HFFc6 (cell line): ENCODE measurements around the gene MYO10. TPM values are rescaled to one million over a fixed set of nuclear protein-coding genes. Genes with fewer than 3 reads are reported as not detected.
A peak's percentile ranks its signal among the peaks of the same experiment; 100 is the strongest.

ENCODE experiments used
- DNase-seq: peaks from one replicate; pipeline ENCODE4 v3.0.0-alpha.2; 2018
- H3K27ac Mint-ChIP-seq: 2 replicates; pipeline ENCODE4 v1.8.0; 2020; ENCODE audit warnings: mild to moderate bottlenecking, mixed read lengths
- H3K27me3 Mint-ChIP-seq: 2 replicates; pipeline ENCODE4 v1.8.0; 2021; ENCODE audit warnings: mild to moderate bottlenecking, moderate library complexity, mixed read lengths; ENCODE audit not compliant: insufficient read depth
- H3K36me3 Mint-ChIP-seq: 2 replicates; pipeline ENCODE4 v1.8.0; 2021; ENCODE audit warnings: low read depth, mixed read lengths
- H3K4me1 Mint-ChIP-seq: 2 replicates; pipeline ENCODE4 v1.8.0; 2020; ENCODE audit warnings: low read depth, mixed read lengths
- H3K4me3 Mint-ChIP-seq: 2 replicates; pipeline ENCODE4 v1.8.0; 2020; ENCODE audit warnings: mild to moderate bottlenecking, moderate library complexity, mixed read lengths
- H3K9me3 Mint-ChIP-seq: 2 replicates; pipeline ENCODE4 v1.8.0; 2020; ENCODE audit warnings: mild to moderate bottlenecking, mixed read lengths
- CTCF ChIP-seq: fragments of 200-600 bp; sonication (generic); IDR thresholded peaks from 2 replicates; pipeline ENCODE4 v1.5.0; 2021; ENCODE audit warnings: antibody characterized with exemption, mild to moderate bottlenecking
- total RNA-seq, 6 experiments: library from RNA; stranded (reverse); fragmentation: NEBNext Ultra II Directional; extraction: Animal tissue kit (Norgen Biotek cat#: 25700); gene quantifications; 2 replicates in 1 of 6; 3 replicates in 5 of 6; pipeline ENCODE4 v1.2.3, GENCODE V29; 2021

Gene MYO10
- total RNA-seq, 6 experiments from 2014 or later: 99.4 to 142 (median 129) TPM

- peak overlapping the region; percentile 63; the same call in 1 of the 2 replicates for H3K27ac Mint-ChIP-seq
- no peak overlapping the region for H3K4me3 Mint-ChIP-seq
- H3K27me3 Mint-ChIP-seq: peaks cover 11% of the 10 kb centered on the region
- H3K9me3 Mint-ChIP-seq: no peaks in the 10 kb centered on the region; the same call in 1 of the 2 replicates
- peaks cover 54% of the 10 kb centered on the region for H3K36me3 Mint-ChIP-seq
- TF ChIP-seq CTCF: no peak
- peaks cover 11% of the 10 kb centered on the region for H3K4me1 Mint-ChIP-seq
- peak; percentile 62 for DNase-seq
Measured at GRCh38 chr5:16669776-16670175, 266.3 kb downstream of the MYO10 start.

- Mint-ChIP-seq H3K27ac (no peak overlapping the region), H3K27me3 (peaks cover 11% of the 10 kb centered on the region), H3K9me3 (no peaks in the 10 kb centered on the region; the same call in 1 of the 2 replicates), H3K4me1 (peaks cover 11% of the 10 kb centered on the region), H3K36me3 (peaks cover 49% of the 10 kb centered on the region), H3K4me3 (no peak overlapping the region)
- TF ChIP-seq CTCF: no peak
- DNase-seq: no peak
Measured at GRCh38 chr5:16668631-16669030, 267.5 kb downstream of the MYO10 start.

- Mint-ChIP-seq H3K27ac (peak overlapping the region; percentile 43), H3K27me3 (peaks cover 15% of the 10 kb centered on the region), H3K36me3 (peaks cover 46% of the 10 kb centered on the region), H3K9me3 (no peaks in the 10 kb centered on the region; the same call in 1 of the 2 replicates), H3K4me1 (peaks cover 11% of the 10 kb centered on the region), H3K4me3 (no peak overlapping the region)
- no peak for DNase-seq
- no peak for TF ChIP-seq CTCF
Measured at GRCh38 chr5:16668194-16668593, 267.9 kb downstream of the MYO10 start.

- H3K36me3 Mint-ChIP-seq: peaks cover 43% of the 10 kb centered on the region
- peak; percentile 66 for TF ChIP-seq CTCF
- H3K27me3 Mint-ChIP-seq: peaks cover 19% of the 10 kb centered on the region
- no peak for DNase-seq
- H3K9me3 Mint-ChIP-seq: no peaks in the 10 kb centered on the region; the same call in 1 of the 2 replicates
- peak overlapping the region; percentile 3; the same call in 1 of the 2 replicates for H3K27ac Mint-ChIP-seq
- peaks cover 11% of the 10 kb centered on the region for H3K4me1 Mint-ChIP-seq
- H3K4me3 Mint-ChIP-seq: no peak overlapping the region; the same call in 1 of the 2 replicates
Measured at GRCh38 chr5:16666883-16667398, 269.1 kb downstream of the MYO10 start.

GRCh38 chr5:16666130-16666882 is 269.8 kb downstream of the MYO10 start:
- H3K36me3 Mint-ChIP-seq: peaks cover 43% of the 10 kb centered on the region
- no peak overlapping the region; the same call in 1 of the 2 replicates for H3K4me3 Mint-ChIP-seq
- TF ChIP-seq CTCF: no peak
- H3K9me3 Mint-ChIP-seq: no peaks in the 10 kb centered on the region; the same call in 1 of the 2 replicates
- peaks cover 11% of the 10 kb centered on the region for H3K4me1 Mint-ChIP-seq
- DNase-seq: no peak
- H3K27me3 Mint-ChIP-seq: peaks cover 19% of the 10 kb centered on the region
- peak overlapping the region; percentile 21; the same call in 1 of the 2 replicates for H3K27ac Mint-ChIP-seq
